PFSK-1 (cell line): Measurements from ENCODE around the gene TMX3.

Source experiments
- FOXP2 ChIP-seq: optimal IDR thresholded peaks from 2 replicates; pipeline ENCODE3; 2011; ENCODE audit warnings: borderline replicate concordance, control low read depth, inconsistent platforms; ENCODE audit not compliant: insufficient read depth; ENCODE audit errors: extremely low read length, extremely low read depth
- POLR2AphosphoS5 ChIP-seq: IDR thresholded peaks from 2 replicates; pipeline ENCODE4 v1.6.1; 2012; ENCODE audit warnings: low read depth, mild to moderate bottlenecking, control low read depth, low read length, moderate library complexity
- SIN3A ChIP-seq: IDR thresholded peaks from 2 replicates; pipeline ENCODE4 v1.6.1; 2012; ENCODE audit warnings: mild to moderate bottlenecking, low read length, moderate library complexity, borderline replicate concordance; ENCODE audit not compliant: insufficient read depth
- TAF1 ChIP-seq: IDR thresholded peaks from 2 replicates; pipeline ENCODE4 v1.6.1; 2012; ENCODE audit warnings: low read length, control low read depth, borderline replicate concordance; ENCODE audit not compliant: insufficient read depth
- TF ChIP-seq, protein P1 (sequence below), 2 experiments: IDR thresholded peaks; 2 replicates each; pipeline versions ENCODE4 v1.6.1 to v1.8.0; 2011 to 2012; ENCODE audit warnings: low read depth in 2 of 2, low read length in 2 of 2, control low read depth in 1 of 2, inconsistent platforms in 1 of 2, mild to moderate bottlenecking in 1 of 2, moderate library complexity in 1 of 2; ENCODE audit not compliant: insufficient read depth in 1 of 2

Gene TMX3

GRCh38 chr18:68733707-68734106, 18.8 kb upstream of the TMX3 start:
- no peak for TF ChIP-seq FOXP2
- TF ChIP-seq SIN3A, result no peak
- no peak for TF ChIP-seq TAF1
- TF ChIP-seq, protein P1, sequence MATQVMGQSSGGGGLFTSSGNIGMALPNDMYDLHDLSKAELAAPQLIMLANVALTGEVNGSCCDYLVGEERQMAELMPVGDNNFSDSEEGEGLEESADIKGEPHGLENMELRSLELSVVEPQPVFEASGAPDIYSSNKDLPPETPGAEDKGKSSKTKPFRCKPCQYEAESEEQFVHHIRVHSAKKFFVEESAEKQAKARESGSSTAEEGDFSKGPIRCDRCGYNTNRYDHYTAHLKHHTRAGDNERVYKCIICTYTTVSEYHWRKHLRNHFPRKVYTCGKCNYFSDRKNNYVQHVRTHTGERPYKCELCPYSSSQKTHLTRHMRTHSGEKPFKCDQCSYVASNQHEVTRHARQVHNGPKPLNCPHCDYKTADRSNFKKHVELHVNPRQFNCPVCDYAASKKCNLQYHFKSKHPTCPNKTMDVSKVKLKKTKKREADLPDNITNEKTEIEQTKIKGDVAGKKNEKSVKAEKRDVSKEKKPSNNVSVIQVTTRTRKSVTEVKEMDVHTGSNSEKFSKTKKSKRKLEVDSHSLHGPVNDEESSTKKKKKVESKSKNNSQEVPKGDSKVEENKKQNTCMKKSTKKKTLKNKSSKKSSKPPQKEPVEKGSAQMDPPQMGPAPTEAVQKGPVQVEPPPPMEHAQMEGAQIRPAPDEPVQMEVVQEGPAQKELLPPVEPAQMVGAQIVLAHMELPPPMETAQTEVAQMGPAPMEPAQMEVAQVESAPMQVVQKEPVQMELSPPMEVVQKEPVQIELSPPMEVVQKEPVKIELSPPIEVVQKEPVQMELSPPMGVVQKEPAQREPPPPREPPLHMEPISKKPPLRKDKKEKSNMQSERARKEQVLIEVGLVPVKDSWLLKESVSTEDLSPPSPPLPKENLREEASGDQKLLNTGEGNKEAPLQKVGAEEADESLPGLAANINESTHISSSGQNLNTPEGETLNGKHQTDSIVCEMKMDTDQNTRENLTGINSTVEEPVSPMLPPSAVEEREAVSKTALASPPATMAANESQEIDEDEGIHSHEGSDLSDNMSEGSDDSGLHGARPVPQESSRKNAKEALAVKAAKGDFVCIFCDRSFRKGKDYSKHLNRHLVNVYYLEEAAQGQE (IDR thresholded peaks at IDR 0.05; ENCODE audit: insufficient read depth in 1 of 2, low read depth in 2 of 2, low read length in 2 of 2), result no peak
- no peak for TF ChIP-seq POLR2AphosphoS5

- TF ChIP-seq FOXP2 (no peak), SIN3A (no peak), TAF1 (no peak), POLR2AphosphoS5 (no peak)
- TF ChIP-seq, protein P1 (IDR thresholded peaks at IDR 0.05; ENCODE audit: insufficient read depth in 1 of 2, low read depth in 2 of 2, low read length in 2 of 2), result no peak
Measured at GRCh38 chr18:68728081-68728700, 13.3 kb upstream of the TMX3 start.

- TF ChIP-seq, protein P1 (IDR thresholded peaks at IDR 0.05; ENCODE audit: insufficient read depth in 1 of 2, low read depth in 2 of 2, low read length in 2 of 2), result no peak
- TF ChIP-seq SIN3A (no peak), POLR2AphosphoS5 (no peak)
Measured at GRCh38 chr18:68727506-68727905, 12.6 kb upstream of the TMX3 start.

DNA sequence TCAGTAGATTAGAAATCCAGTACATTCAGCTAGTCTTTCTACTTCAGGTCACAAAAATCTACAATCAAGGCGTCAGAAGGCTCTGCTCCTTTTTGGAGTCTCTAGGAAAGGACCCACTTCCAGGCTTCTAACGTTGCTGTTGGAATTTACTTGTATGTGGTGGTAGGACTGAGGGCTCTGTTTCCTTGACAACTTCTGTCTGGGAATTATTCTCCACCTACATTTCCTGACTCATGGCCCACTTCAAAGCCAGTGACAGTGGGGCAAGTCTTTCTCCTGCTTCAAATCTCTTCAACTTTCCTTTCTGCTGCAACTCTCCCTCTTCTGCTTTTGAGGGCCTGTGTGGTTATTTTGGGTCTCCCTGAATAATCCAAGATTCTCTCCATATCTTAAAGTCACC, 10.4 kb upstream of the TMX3 start:
- no peak for TF ChIP-seq SIN3A
- TF ChIP-seq TAF1, result no peak
- TF ChIP-seq, protein P1 (IDR thresholded peaks at IDR 0.05; ENCODE audit: insufficient read depth in 1 of 2, low read depth in 2 of 2, low read length in 2 of 2), result no peak
- no peak for TF ChIP-seq FOXP2
- TF ChIP-seq POLR2AphosphoS5, result no peak

GRCh38 chr18:68724021-68724420, 9.1 kb upstream of the TMX3 start:
- TF ChIP-seq, protein P1 (IDR thresholded peaks at IDR 0.05; ENCODE audit: insufficient read depth in 1 of 2, low read depth in 2 of 2, low read length in 2 of 2), result no peak
- TF ChIP-seq FOXP2 (no peak), TAF1 (no peak), POLR2AphosphoS5 (no peak), SIN3A (no peak)
